H1 (cell line): Measurements from ENCODE around the gene NKD2. TPM values are rescaled to one million over a fixed set of nuclear protein-coding genes. Genes with fewer than 3 reads are reported as not detected.

ENCODE experiments used
- polyA plus RNA-seq, 7 experiments: library from polyadenylated mRNA; depleted of rRNA in 3 of 7; stranded (reverse) in 5 of 7; unstranded in 2 of 7; fragments of >200 nt in 5 of 7; fragments of 200-250 nt in 2 of 7; gene quantifications; 1 replicate in 5 of 7; 2 replicates in 1 of 7; 4 replicates in 1 of 7; pipeline versions ENCODE4 v1.2.1 to v1.2.3, GENCODE V29; 2011 to 2013; ENCODE audit warnings: missing spikeins in 2 of 7, mixed read lengths in 2 of 7
- total RNA-seq: library from RNA; stranded (reverse); fragmentation: NEBNext Ultra II Directional; extraction: Animal tissue kit (Norgen Biotek cat#: 25700); gene quantifications from 2 replicates; pipeline ENCODE4 v1.2.1, GENCODE V29; 2021
- TF ChIP-seq, protein P1 (sequence below): fragments of 300-600 bp; sonication (generic); IDR thresholded peaks from 2 replicates; pipeline ENCODE4 v1.7.1; 2012; ENCODE audit warnings: low read length, moderate library complexity, mild to moderate bottlenecking, inconsistent platforms; ENCODE audit not compliant: insufficient replicate concordance

The NKD2 gene
- total and polyA plus RNA-seq, 2 of the 8 experiments (the other 6 are each of a cell fraction or from before 2014, with no cell fraction given), result 5.5 to 7.9 TPM

DNA sequence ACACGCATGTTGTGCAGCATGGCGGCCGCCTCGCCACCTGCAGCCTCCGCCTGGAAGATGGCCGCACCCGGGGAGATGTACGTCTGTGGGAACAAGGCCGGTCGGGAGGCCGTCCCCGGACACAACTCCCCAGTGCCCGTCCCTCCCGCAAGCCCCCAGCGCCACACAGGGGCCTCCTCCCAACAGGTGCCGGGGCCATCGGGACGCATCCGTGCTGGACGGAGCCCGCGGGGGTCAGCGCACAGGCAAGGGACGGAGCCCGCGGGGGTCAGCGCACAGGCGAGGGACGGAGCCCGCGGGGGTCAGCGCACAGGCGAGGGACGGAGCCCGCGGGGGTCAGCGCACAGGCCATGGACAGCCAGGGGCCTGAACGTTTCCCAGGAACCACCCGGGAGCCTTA lies 76.8 kb downstream of the NKD2 start (continued):
- TF ChIP-seq, protein P1, sequence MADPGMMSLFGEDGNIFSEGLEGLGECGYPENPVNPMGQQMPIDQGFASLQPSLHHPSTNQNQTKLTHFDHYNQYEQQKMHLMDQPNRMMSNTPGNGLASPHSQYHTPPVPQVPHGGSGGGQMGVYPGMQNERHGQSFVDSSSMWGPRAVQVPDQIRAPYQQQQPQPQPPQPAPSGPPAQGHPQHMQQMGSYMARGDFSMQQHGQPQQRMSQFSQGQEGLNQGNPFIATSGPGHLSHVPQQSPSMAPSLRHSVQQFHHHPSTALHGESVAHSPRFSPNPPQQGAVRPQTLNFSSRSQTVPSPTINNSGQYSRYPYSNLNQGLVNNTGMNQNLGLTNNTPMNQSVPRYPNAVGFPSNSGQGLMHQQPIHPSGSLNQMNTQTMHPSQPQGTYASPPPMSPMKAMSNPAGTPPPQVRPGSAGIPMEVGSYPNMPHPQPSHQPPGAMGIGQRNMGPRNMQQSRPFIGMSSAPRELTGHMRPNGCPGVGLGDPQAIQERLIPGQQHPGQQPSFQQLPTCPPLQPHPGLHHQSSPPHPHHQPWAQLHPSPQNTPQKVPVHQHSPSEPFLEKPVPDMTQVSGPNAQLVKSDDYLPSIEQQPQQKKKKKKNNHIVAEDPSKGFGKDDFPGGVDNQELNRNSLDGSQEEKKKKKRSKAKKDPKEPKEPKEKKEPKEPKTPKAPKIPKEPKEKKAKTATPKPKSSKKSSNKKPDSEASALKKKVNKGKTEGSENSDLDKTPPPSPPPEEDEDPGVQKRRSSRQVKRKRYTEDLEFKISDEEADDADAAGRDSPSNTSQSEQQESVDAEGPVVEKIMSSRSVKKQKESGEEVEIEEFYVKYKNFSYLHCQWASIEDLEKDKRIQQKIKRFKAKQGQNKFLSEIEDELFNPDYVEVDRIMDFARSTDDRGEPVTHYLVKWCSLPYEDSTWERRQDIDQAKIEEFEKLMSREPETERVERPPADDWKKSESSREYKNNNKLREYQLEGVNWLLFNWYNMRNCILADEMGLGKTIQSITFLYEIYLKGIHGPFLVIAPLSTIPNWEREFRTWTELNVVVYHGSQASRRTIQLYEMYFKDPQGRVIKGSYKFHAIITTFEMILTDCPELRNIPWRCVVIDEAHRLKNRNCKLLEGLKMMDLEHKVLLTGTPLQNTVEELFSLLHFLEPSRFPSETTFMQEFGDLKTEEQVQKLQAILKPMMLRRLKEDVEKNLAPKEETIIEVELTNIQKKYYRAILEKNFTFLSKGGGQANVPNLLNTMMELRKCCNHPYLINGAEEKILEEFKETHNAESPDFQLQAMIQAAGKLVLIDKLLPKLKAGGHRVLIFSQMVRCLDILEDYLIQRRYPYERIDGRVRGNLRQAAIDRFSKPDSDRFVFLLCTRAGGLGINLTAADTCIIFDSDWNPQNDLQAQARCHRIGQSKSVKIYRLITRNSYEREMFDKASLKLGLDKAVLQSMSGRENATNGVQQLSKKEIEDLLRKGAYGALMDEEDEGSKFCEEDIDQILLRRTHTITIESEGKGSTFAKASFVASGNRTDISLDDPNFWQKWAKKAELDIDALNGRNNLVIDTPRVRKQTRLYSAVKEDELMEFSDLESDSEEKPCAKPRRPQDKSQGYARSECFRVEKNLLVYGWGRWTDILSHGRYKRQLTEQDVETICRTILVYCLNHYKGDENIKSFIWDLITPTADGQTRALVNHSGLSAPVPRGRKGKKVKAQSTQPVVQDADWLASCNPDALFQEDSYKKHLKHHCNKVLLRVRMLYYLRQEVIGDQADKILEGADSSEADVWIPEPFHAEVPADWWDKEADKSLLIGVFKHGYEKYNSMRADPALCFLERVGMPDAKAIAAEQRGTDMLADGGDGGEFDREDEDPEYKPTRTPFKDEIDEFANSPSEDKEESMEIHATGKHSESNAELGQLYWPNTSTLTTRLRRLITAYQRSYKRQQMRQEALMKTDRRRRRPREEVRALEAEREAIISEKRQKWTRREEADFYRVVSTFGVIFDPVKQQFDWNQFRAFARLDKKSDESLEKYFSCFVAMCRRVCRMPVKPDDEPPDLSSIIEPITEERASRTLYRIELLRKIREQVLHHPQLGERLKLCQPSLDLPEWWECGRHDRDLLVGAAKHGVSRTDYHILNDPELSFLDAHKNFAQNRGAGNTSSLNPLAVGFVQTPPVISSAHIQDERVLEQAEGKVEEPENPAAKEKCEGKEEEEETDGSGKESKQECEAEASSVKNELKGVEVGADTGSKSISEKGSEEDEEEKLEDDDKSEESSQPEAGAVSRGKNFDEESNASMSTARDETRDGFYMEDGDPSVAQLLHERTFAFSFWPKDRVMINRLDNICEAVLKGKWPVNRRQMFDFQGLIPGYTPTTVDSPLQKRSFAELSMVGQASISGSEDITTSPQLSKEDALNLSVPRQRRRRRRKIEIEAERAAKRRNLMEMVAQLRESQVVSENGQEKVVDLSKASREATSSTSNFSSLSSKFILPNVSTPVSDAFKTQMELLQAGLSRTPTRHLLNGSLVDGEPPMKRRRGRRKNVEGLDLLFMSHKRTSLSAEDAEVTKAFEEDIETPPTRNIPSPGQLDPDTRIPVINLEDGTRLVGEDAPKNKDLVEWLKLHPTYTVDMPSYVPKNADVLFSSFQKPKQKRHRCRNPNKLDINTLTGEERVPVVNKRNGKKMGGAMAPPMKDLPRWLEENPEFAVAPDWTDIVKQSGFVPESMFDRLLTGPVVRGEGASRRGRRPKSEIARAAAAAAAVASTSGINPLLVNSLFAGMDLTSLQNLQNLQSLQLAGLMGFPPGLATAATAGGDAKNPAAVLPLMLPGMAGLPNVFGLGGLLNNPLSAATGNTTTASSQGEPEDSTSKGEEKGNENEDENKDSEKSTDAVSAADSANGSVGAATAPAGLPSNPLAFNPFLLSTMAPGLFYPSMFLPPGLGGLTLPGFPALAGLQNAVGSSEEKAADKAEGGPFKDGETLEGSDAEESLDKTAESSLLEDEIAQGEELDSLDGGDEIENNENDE, result no peak
